Trophoblast cell (in vitro differentiated cells and primary cell): ENCODE measurements around the gene RMRP.

Experiments
- DNase-seq, 2 donors: peaks; one replicate each; pipeline ENCODE4 v3.0.0-alpha.2; 2016
- H2AFZ ChIP-seq: 2 replicates; pipeline ENCODE4 v1.6.1; 2013; ENCODE audit warnings: low read length, moderate library complexity, mild to moderate bottlenecking; ENCODE audit not compliant: insufficient read depth, poor library complexity
- H2AK5ac ChIP-seq: 2 replicates; pipeline ENCODE4 v1.6.1; 2013; ENCODE audit warnings: mild to moderate bottlenecking, low read length
- H2BK120ac ChIP-seq: 2 replicates; pipeline ENCODE4 v1.6.1; 2013; ENCODE audit warnings: low read length, mild to moderate bottlenecking, moderate library complexity; ENCODE audit not compliant: insufficient read depth, poor library complexity
- H2BK12ac ChIP-seq: 2 replicates; pipeline ENCODE4 v1.6.1; 2013; ENCODE audit warnings: mild to moderate bottlenecking, low read length, moderate library complexity
- H2BK5ac ChIP-seq: 2 replicates; pipeline ENCODE4 v1.6.1; 2013; ENCODE audit warnings: low read length, low read depth, moderate library complexity, mild to moderate bottlenecking; ENCODE audit not compliant: poor library complexity
- H3K14ac ChIP-seq: 2 replicates; pipeline ENCODE4 v1.6.1; 2013; ENCODE audit warnings: mild to moderate bottlenecking, low read length
- H3K18ac ChIP-seq: 2 replicates; pipeline ENCODE4 v1.6.1; 2013; ENCODE audit warnings: mild to moderate bottlenecking, low read length
- H3K23ac ChIP-seq: 2 replicates; pipeline ENCODE4 v1.6.1; 2013; ENCODE audit warnings: low read length
- H3K27ac ChIP-seq: 2 replicates; pipeline ENCODE4 v1.5.1; 2013; ENCODE audit warnings: low read depth, mild to moderate bottlenecking, inconsistent platforms, low read length, moderate library complexity
- H3K27me3 ChIP-seq: 2 replicates; pipeline ENCODE4 v1.6.1; 2013; ENCODE audit warnings: inconsistent platforms, mild to moderate bottlenecking, low read length, moderate library complexity; ENCODE audit not compliant: insufficient read depth
- H3K36me3 ChIP-seq, 2 experiments: 1 replicate in 1 of 2; 2 replicates in 1 of 2; pipeline ENCODE4 v1.6.1; 2013; ENCODE audit warnings: low read length in 2 of 2, mild to moderate bottlenecking in 2 of 2, moderate library complexity in 1 of 2; ENCODE audit not compliant: insufficient read depth in 2 of 2, control insufficient read depth in 1 of 2
- H3K4ac ChIP-seq: 2 replicates; pipeline ENCODE4 v1.6.1; 2013; ENCODE audit warnings: low read depth, mild to moderate bottlenecking, low read length, moderate library complexity
- H3K4me1 ChIP-seq, 2 experiments: 1 replicate in 1 of 2; 2 replicates in 1 of 2; pipeline ENCODE4 v1.6.1; 2013; ENCODE audit warnings: low read length in 2 of 2, mild to moderate bottlenecking in 2 of 2, moderate library complexity in 1 of 2; ENCODE audit not compliant: insufficient read depth in 2 of 2, control insufficient read depth in 1 of 2
- H3K4me2 ChIP-seq: 2 replicates; pipeline ENCODE4 v1.6.1; 2013; ENCODE audit warnings: inconsistent platforms, mild to moderate bottlenecking, low read length, moderate library complexity
- H3K4me3 ChIP-seq: 2 replicates; pipeline ENCODE4 v1.5.1; 2013; ENCODE audit warnings: mild to moderate bottlenecking, low read depth, low read length, inconsistent platforms
- H3K79me1 ChIP-seq: one replicate; pipeline ENCODE4 v1.6.1; 2013; ENCODE audit warnings: low read length
- H3K79me2 ChIP-seq: 2 replicates; pipeline ENCODE4 v1.6.1; 2013; ENCODE audit warnings: low read length, mild to moderate bottlenecking; ENCODE audit not compliant: control insufficient read depth, insufficient read depth, poor library complexity
- H3K9ac ChIP-seq: 2 replicates; pipeline ENCODE4 v1.6.1; 2013; ENCODE audit warnings: mild to moderate bottlenecking, low read length
- H3K9me3 ChIP-seq: 2 replicates; pipeline ENCODE4 v1.6.1; 2013; ENCODE audit warnings: low read depth, mild to moderate bottlenecking, control low read depth, inconsistent platforms, low read length; ENCODE audit not compliant: insufficient read depth
- H4K12ac ChIP-seq: 2 replicates; pipeline ENCODE4 v1.6.1; 2013; ENCODE audit warnings: low read depth, mild to moderate bottlenecking, low read length, moderate library complexity
- H4K8ac ChIP-seq: 2 replicates; pipeline ENCODE4 v1.6.1; 2013; ENCODE audit warnings: low read depth, mild to moderate bottlenecking, low read length, moderate library complexity
- H4K91ac ChIP-seq: one replicate; pipeline ENCODE4 v1.6.1; 2013; ENCODE audit warnings: low read depth, mild to moderate bottlenecking, low read length, moderate library complexity
- WGBS: extraction: QIAGEN DNeasy Blood & Tissue Kit; methylation state at CpG from one replicate; pipeline ENCODE4 v1.1.7; 2013; ENCODE audit warnings: missing lambda C conversion rate; ENCODE audit not compliant: insufficient read length, insufficient coverage; ENCODE audit errors: extremely low coverage; 5-methylcytosine and 5-hydroxymethylcytosine counted together

RMRP gene

GRCh38 chr9:35691757-35692301 lies 34.0 kb upstream of the RMRP start:
- no peak overlapping the region for H3K27ac ChIP-seq
- H3K9me3 ChIP-seq: no peaks in the 10 kb centered on the region
- no peak overlapping the region for H2BK120ac ChIP-seq
- peaks cover 16 to 24% of the 10 kb centered on the region in 2 experiments for H3K4me1 ChIP-seq
- no peak overlapping the region for H4K12ac ChIP-seq
- H4K8ac ChIP-seq: no peak overlapping the region
- peaks cover 14% of the 10 kb centered on the region for H3K79me2 ChIP-seq
- H3K14ac ChIP-seq: no peak overlapping the region
- H3K36me3 ChIP-seq: peaks cover 7 to 12% of the 10 kb centered on the region in 2 experiments
- H3K23ac ChIP-seq: no peak overlapping the region
- H2AFZ ChIP-seq: no peak overlapping the region
- H3K4me3 ChIP-seq: no peak overlapping the region
- H3K79me1 ChIP-seq: peaks cover 20% of the 10 kb centered on the region
- H2AK5ac ChIP-seq: no peak overlapping the region
- DNase-seq: peak; percentile 47 to 52
- H2BK5ac ChIP-seq: no peak overlapping the region
- H3K9ac ChIP-seq: no peak overlapping the region
- no peak overlapping the region for H3K4me2 ChIP-seq
- no peak overlapping the region for H3K18ac ChIP-seq
- no peaks in the 10 kb centered on the region for H3K27me3 ChIP-seq
- no peak overlapping the region for H4K91ac ChIP-seq
- WGBS: no CpG with 5 or more reads among the region's 13 CpGs
- H2BK12ac ChIP-seq: no peak overlapping the region
- H3K4ac ChIP-seq: no peak overlapping the region

- Histone ChIP-seq H3K27me3 (no peaks in the 10 kb centered on the region), H2BK12ac (peak overlapping the region; percentile 1), H3K4ac (peak overlapping the region; percentile 1), H3K23ac (no peak overlapping the region), H4K91ac (peak overlapping the region; percentile 56), H2AFZ (no peak overlapping the region), H3K79me1 (peaks cover 20% of the 10 kb centered on the region), H3K9me3 (no peaks in the 10 kb centered on the region), H3K79me2 (peaks cover 14% of the 10 kb centered on the region), H3K27ac (peak overlapping the region; percentile 91), H2BK120ac (peak overlapping the region; percentile 21), H4K8ac (peak overlapping the region; percentile 69), H3K4me2 (peak overlapping the region; percentile 68), H3K18ac (peak overlapping the region; percentile 26), H2BK5ac (peak overlapping the region; percentile 23), H3K14ac (peak overlapping the region; percentile 25), H3K4me1 (peaks cover 16 to 24% of the 10 kb centered on the region in 2 experiments), H2AK5ac (no peak overlapping the region), H3K36me3 (peaks cover 7% of the 10 kb centered on the region in 2 experiments), H4K12ac (peak overlapping the region; percentile 49), H3K4me3 (peak overlapping the region; percentile 34), H3K9ac (peak overlapping the region; percentile 77)
- no CpG with 5 or more reads among the region's 10 CpGs for WGBS
- peak in 1 of 2 donors; percentile 43 for DNase-seq
Observed at GRCh38 chr9:35691334-35691650, 33.5 kb upstream of the RMRP start.

- no CpG with 5 or more reads among the region's 61 CpGs for WGBS
Observed at GRCh38 chr9:35690614-35691333, 33.0 kb upstream of the RMRP start.

GRCh38 chr9:35690294-35690613 lies 32.4 kb upstream of the RMRP start:
- Histone ChIP-seq H2BK120ac (peak overlapping the region; percentile 97), H3K79me2 (peaks cover 14% of the 10 kb centered on the region), H4K12ac (peak overlapping the region; percentile 63), H3K36me3 (peaks cover 12 to 13% of the 10 kb centered on the region in 2 experiments), H4K8ac (peak overlapping the region; percentile 64), H3K9ac (peak overlapping the region; percentile 13), H3K27me3 (no peaks in the 10 kb centered on the region), H2BK12ac (peak overlapping the region; percentile 8), H3K14ac (peak overlapping the region; percentile 88), H2AK5ac (peak overlapping the region; percentile 64), H3K4me3 (peak overlapping the region; percentile 65), H3K27ac (peak overlapping the region; percentile 91), H3K4me2 (peak overlapping the region; percentile 68), H3K9me3 (no peaks in the 10 kb centered on the region), H3K4ac (peak overlapping the region; percentile 49), H3K79me1 (peaks cover 20% of the 10 kb centered on the region), H2AFZ (peak overlapping the region; percentile 43), H3K18ac (peak overlapping the region; percentile 90), H3K4me1 (peaks cover 16 to 24% of the 10 kb centered on the region in 2 experiments), H4K91ac (peak overlapping the region; percentile 85), H2BK5ac (peak overlapping the region; percentile 51), H3K23ac (no peak overlapping the region)
- no peak for DNase-seq
- no CpG with 5 or more reads among the region's 21 CpGs for WGBS

More at GRCh38 chr9:35690614-35691333, 33.0 kb upstream of the RMRP start:
- H2BK5ac ChIP-seq: peak overlapping the region; percentile 51
- peak overlapping the region; percentile 88 for H3K14ac ChIP-seq
- peak overlapping the region; percentile 1 for H2BK12ac ChIP-seq
- peaks cover 20% of the 10 kb centered on the region for H3K79me1 ChIP-seq
- H3K23ac ChIP-seq: no peak overlapping the region
- H3K9me3 ChIP-seq: no peaks in the 10 kb centered on the region
- peak overlapping the region; percentile 65 for H3K4me3 ChIP-seq
- H3K18ac ChIP-seq: peak overlapping the region; percentile 90
- peaks cover 14% of the 10 kb centered on the region for H3K79me2 ChIP-seq
- peak overlapping the region; percentile 79 for H3K9ac ChIP-seq
- H4K8ac ChIP-seq: peak overlapping the region; percentile 69
- peak overlapping the region; percentile 97 for H2BK120ac ChIP-seq
- DNase-seq: peak; percentile 25 to 55
- H4K12ac ChIP-seq: peak overlapping the region; percentile 49
- peak overlapping the region; percentile 4 for H3K4ac ChIP-seq
- peak overlapping the region; percentile 85 for H4K91ac ChIP-seq
- H2AK5ac ChIP-seq: no peak overlapping the region
- H3K36me3 ChIP-seq: peaks cover 7 to 8% of the 10 kb centered on the region in 2 experiments
- H3K4me2 ChIP-seq: peak overlapping the region; percentile 68
- H3K27ac ChIP-seq: peak overlapping the region; percentile 91
- H3K4me1 ChIP-seq: peaks cover 16 to 24% of the 10 kb centered on the region in 2 experiments
- H2AFZ ChIP-seq: peak overlapping the region; percentile 43
- H3K27me3 ChIP-seq: no peaks in the 10 kb centered on the region
